ENCODE data around the gene PKNOX2. TPM values are rescaled to one million over a fixed set of nuclear protein-coding genes. Genes with fewer than 3 reads are reported as not detected.

The PKNOX2 gene
- polyA plus RNA-seq, 1 donor: 3.6 TPM

- Histone ChIP-seq H3K36me3 (ENCODE audit: control insufficient read depth, insufficient read depth, low read length) (no peaks in the 10 kb centered on the region), H3K4me3 (ENCODE audit: low read length) (no peak overlapping the region), H3K4me1 (ENCODE audit: control insufficient read depth, insufficient read depth, low read length) (no peaks in the 10 kb centered on the region), H3K27ac (ENCODE audit: low read length) (no peak overlapping the region), H3K9me3 (ENCODE audit: control insufficient read depth, low read depth, low read length) (no peaks in the 10 kb centered on the region), H3K27me3 (ENCODE audit: control insufficient read depth, insufficient read depth, low read length) (peaks cover 21% of the 10 kb centered on the region)
- no CpG with 5 or more reads among the region's 2 CpGs for WGBS (ENCODE audit: insufficient coverage, low lambda C conversion rate)
- DNase-seq: no peak
Observed at GRCh38 chr11:125229916-125230315, 65.4 kb downstream of the PKNOX2 start.

DNA sequence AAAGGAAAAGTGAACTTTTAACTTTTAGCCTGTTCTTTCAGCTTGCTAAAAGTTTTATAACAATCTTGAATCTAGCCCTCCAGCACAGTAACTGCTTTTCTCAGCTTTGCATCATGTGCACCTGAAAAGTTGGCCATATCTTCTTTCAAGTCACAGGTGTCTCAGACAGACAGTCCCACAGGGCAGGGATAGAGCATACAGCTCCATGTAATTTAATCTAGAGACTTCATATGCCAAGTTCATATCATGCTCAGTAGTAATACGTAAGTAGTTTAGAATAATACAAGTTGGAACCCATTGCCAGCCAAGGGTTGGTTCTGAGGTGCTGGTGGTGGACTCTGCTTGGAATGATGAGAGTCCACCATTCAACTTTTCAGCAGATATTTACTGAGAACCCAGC, 68.6 kb downstream of the PKNOX2 start:
- no peaks in the 10 kb centered on the region for H3K36me3 ChIP-seq (ENCODE audit: control insufficient read depth, insufficient read depth, low read length)
- no peak for DNase-seq
- H3K9me3 ChIP-seq (ENCODE audit: control insufficient read depth, low read depth, low read length): peaks cover 5% of the 10 kb centered on the region
- H3K27ac ChIP-seq (ENCODE audit: low read length): no peak overlapping the region
- H3K4me3 ChIP-seq (ENCODE audit: low read length): no peak overlapping the region
- no peaks in the 10 kb centered on the region for H3K4me1 ChIP-seq (ENCODE audit: control insufficient read depth, insufficient read depth, low read length)
- no CpG with 5 or more reads among the region's 1 CpG for WGBS (ENCODE audit: insufficient coverage, low lambda C conversion rate)
- H3K27me3 ChIP-seq (ENCODE audit: control insufficient read depth, insufficient read depth, low read length): peaks cover 21% of the 10 kb centered on the region

- peaks cover 5% of the 10 kb centered on the region for H3K9me3 ChIP-seq (ENCODE audit: control insufficient read depth, low read depth, low read length)
- DNase-seq: no peak
- no peak overlapping the region for H3K4me3 ChIP-seq (ENCODE audit: low read length)
- no peaks in the 10 kb centered on the region for H3K36me3 ChIP-seq (ENCODE audit: control insufficient read depth, insufficient read depth, low read length)
- WGBS (ENCODE audit: insufficient coverage, low lambda C conversion rate): no CpG with 5 or more reads among the region's 8 CpGs
- H3K27ac ChIP-seq (ENCODE audit: low read length): no peak overlapping the region
- H3K4me1 ChIP-seq (ENCODE audit: control insufficient read depth, insufficient read depth, low read length): no peaks in the 10 kb centered on the region
- peaks cover 19% of the 10 kb centered on the region for H3K27me3 ChIP-seq (ENCODE audit: control insufficient read depth, insufficient read depth, low read length)
Observed at GRCh38 chr11:125233736-125234275, 69.3 kb downstream of the PKNOX2 start.

GRCh38 chr11:125235071-125235471, 70.5 kb downstream of the PKNOX2 start:
- WGBS (ENCODE audit: insufficient coverage, low lambda C conversion rate): no CpG with 5 or more reads among the region's 5 CpGs
- H3K4me1 ChIP-seq (ENCODE audit: control insufficient read depth, insufficient read depth, low read length): no peaks in the 10 kb centered on the region

GRCh38 chr11:125236072-125236825, 71.7 kb downstream of the PKNOX2 start:
- Histone ChIP-seq H3K27ac (ENCODE audit: low read length) (no peak overlapping the region), H3K9me3 (ENCODE audit: control insufficient read depth, low read depth, low read length) (peaks cover 5% of the 10 kb centered on the region), H3K4me1 (ENCODE audit: control insufficient read depth, insufficient read depth, low read length) (no peaks in the 10 kb centered on the region), H3K27me3 (ENCODE audit: control insufficient read depth, insufficient read depth, low read length) (peaks cover 17% of the 10 kb centered on the region), H3K4me3 (ENCODE audit: low read length) (no peak overlapping the region), H3K36me3 (ENCODE audit: control insufficient read depth, insufficient read depth, low read length) (no peaks in the 10 kb centered on the region)
- WGBS (ENCODE audit: insufficient coverage, low lambda C conversion rate): no CpG with 5 or more reads among the region's 24 CpGs
- no peak for DNase-seq

More at GRCh38 chr11:125235071-125235471, 70.5 kb downstream of the PKNOX2 start:
- no peak for DNase-seq
- no peak overlapping the region for H3K4me3 ChIP-seq (ENCODE audit: low read length)
- peaks cover 22% of the 10 kb centered on the region for H3K27me3 ChIP-seq (ENCODE audit: control insufficient read depth, insufficient read depth, low read length)
- no peaks in the 10 kb centered on the region for H3K36me3 ChIP-seq (ENCODE audit: control insufficient read depth, insufficient read depth, low read length)
- no peak overlapping the region for H3K27ac ChIP-seq (ENCODE audit: low read length)
- H3K9me3 ChIP-seq (ENCODE audit: control insufficient read depth, low read depth, low read length): peaks cover 5% of the 10 kb centered on the region

GRCh38 chr11:125239585-125240560, 75.3 kb downstream of the PKNOX2 start:
- Histone ChIP-seq H3K27ac (ENCODE audit: low read length) (no peak overlapping the region), H3K27me3 (ENCODE audit: control insufficient read depth, insufficient read depth, low read length) (peaks cover 7% of the 10 kb centered on the region), H3K4me3 (ENCODE audit: low read length) (no peak overlapping the region), H3K4me1 (ENCODE audit: control insufficient read depth, insufficient read depth, low read length) (no peaks in the 10 kb centered on the region), H3K36me3 (ENCODE audit: control insufficient read depth, insufficient read depth, low read length) (no peaks in the 10 kb centered on the region), H3K9me3 (ENCODE audit: control insufficient read depth, low read depth, low read length) (peaks cover 5% of the 10 kb centered on the region)
- DNase-seq: no peak
- WGBS (ENCODE audit: insufficient coverage, low lambda C conversion rate): no CpG with 5 or more reads among the region's 26 CpGs

DNA sequence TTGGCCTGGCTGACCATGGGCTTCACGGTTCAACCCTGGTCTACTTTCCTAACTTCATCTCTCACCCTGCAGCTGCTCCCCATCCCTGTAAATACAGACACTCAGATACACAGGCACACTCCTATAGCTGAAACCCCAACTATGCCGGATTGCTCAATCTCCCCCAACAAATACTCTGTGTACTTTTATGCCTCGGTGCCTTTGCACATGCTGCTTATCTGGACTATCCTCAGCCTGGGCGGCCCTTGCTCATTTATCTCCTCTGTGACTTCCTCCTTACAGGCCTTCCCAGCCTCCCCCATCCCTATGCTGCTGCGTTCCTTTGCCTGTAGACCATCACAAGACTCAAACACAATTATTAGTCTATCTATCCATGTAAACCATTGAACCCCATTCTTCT, 76.6 kb downstream of the PKNOX2 start:
- DNase-seq: no peak
- 83% methylated on average over 1 of the region's 5 CpGs for WGBS (ENCODE audit: insufficient coverage, low lambda C conversion rate)
- peaks cover 5% of the 10 kb centered on the region for H3K27me3 ChIP-seq (ENCODE audit: control insufficient read depth, insufficient read depth, low read length)
- H3K9me3 ChIP-seq (ENCODE audit: control insufficient read depth, low read depth, low read length): peaks cover 3% of the 10 kb centered on the region
- no peak overlapping the region for H3K4me3 ChIP-seq (ENCODE audit: low read length)
- H3K4me1 ChIP-seq (ENCODE audit: control insufficient read depth, insufficient read depth, low read length): no peaks in the 10 kb centered on the region
- no peaks in the 10 kb centered on the region for H3K36me3 ChIP-seq (ENCODE audit: control insufficient read depth, insufficient read depth, low read length)
- no peak overlapping the region for H3K27ac ChIP-seq (ENCODE audit: low read length)

- Histone ChIP-seq H3K4me3 (ENCODE audit: low read length) (no peak overlapping the region), H3K27ac (ENCODE audit: low read length) (no peak overlapping the region), H3K9me3 (ENCODE audit: control insufficient read depth, low read depth, low read length) (no peaks in the 10 kb centered on the region), H3K36me3 (ENCODE audit: control insufficient read depth, insufficient read depth, low read length) (no peaks in the 10 kb centered on the region), H3K4me1 (ENCODE audit: control insufficient read depth, insufficient read depth, low read length) (no peaks in the 10 kb centered on the region), H3K27me3 (ENCODE audit: control insufficient read depth, insufficient read depth, low read length) (peaks cover 4% of the 10 kb centered on the region)
- no CpG with 5 or more reads among the region's 11 CpGs for WGBS (ENCODE audit: insufficient coverage, low lambda C conversion rate)
- DNase-seq: no peak
Observed at GRCh38 chr11:125242141-125242775, 77.7 kb downstream of the PKNOX2 start.

- H3K4me1 ChIP-seq (ENCODE audit: control insufficient read depth, insufficient read depth, low read length): no peaks in the 10 kb centered on the region
- H3K27ac ChIP-seq (ENCODE audit: low read length): no peak overlapping the region
- H3K36me3 ChIP-seq (ENCODE audit: control insufficient read depth, insufficient read depth, low read length): no peaks in the 10 kb centered on the region
- no peak overlapping the region for H3K4me3 ChIP-seq (ENCODE audit: low read length)
- DNase-seq: no peak
- peaks cover 2% of the 10 kb centered on the region for H3K27me3 ChIP-seq (ENCODE audit: control insufficient read depth, insufficient read depth, low read length)
- WGBS (ENCODE audit: insufficient coverage, low lambda C conversion rate): no CpG with 5 or more reads among the region's 4 CpGs
- H3K9me3 ChIP-seq (ENCODE audit: control insufficient read depth, low read depth, low read length): no peaks in the 10 kb centered on the region
Observed at GRCh38 chr11:125244166-125244565, 79.6 kb downstream of the PKNOX2 start.

DNA sequence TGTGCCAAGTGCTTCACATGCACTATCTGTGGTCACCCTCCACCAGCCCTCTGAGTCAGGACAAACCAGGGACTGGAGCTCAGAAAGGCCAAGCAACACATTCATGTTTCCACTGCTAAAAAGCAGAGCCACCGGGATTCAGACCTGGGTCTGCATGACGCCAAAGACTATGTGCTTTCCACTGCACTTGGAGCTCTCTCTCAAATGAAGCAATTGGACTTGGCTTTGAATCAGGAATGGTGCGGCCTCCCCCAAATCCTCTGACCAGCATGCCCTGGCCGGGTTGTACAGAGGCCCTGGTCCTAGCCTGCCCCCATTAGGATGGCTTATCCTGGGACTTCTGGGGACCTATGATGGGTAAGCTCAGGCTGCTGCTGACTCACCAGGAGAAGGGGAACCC, 80.7 kb downstream of the PKNOX2 start:
- DNase-seq: no peak
- no peaks in the 10 kb centered on the region for H3K36me3 ChIP-seq (ENCODE audit: control insufficient read depth, insufficient read depth, low read length)
- H3K4me3 ChIP-seq (ENCODE audit: low read length): no peak overlapping the region
- H3K27ac ChIP-seq (ENCODE audit: low read length): no peak overlapping the region
- no peaks in the 10 kb centered on the region for H3K9me3 ChIP-seq (ENCODE audit: control insufficient read depth, low read depth, low read length)
- no peaks in the 10 kb centered on the region for H3K4me1 ChIP-seq (ENCODE audit: control insufficient read depth, insufficient read depth, low read length)
- no peaks in the 10 kb centered on the region for H3K27me3 ChIP-seq (ENCODE audit: control insufficient read depth, insufficient read depth, low read length)
- WGBS (ENCODE audit: insufficient coverage, low lambda C conversion rate): no CpG with 5 or more reads among the region's 4 CpGs

Measured in large intestine (tissue), 3 donors.